SKM-1 treated with dmso at 0.1 percent for 144 hours (cell line): Measurements from ENCODE around the gene PSME3IP1.
"Not testable (repeated sequence)": the region's sequence is repeated elsewhere in the genome, so short reads cannot be mapped to it uniquely, and the experiment has no call there.

ENCODE experiments used
- DNase-seq: peaks from one replicate; lab custom pipeline; 2025; ENCODE audit not compliant: unreplicated experiment; lab: John Stamatoyannopoulos, UW

The PSME3IP1 gene

GRCh38 chr16:57185945-57186871 lies at the start of gene PSME3IP1, which contains the start of gene RSPRY1:
PSME3IP1 (minus strand) TSS chr16:57186039; CDS start chr16:57173854, 12,185 bp downstream.
RSPRY1 (plus strand) TSS chr16:57186329; CDS start chr16:57204659, 18,330 bp downstream.
- peak; percentile 99 for DNase-seq

GRCh38 chr16:57235128-57236021 lies 49.5 kb upstream of the PSME3IP1 start:
- no peak for DNase-seq

- DNase-seq = no peak
Measured at GRCh38 chr16:57234707-57235092, 48.9 kb upstream of the PSME3IP1 start.

- DNase-seq = no peak
Measured at GRCh38 chr16:57233944-57234706, 48.3 kb upstream of the PSME3IP1 start.

- DNase-seq = no peak
Measured at GRCh38 chr16:57231821-57232350, 46.0 kb upstream of the PSME3IP1 start.

- DNase-seq = no peak
Measured at GRCh38 chr16:57229079-57229478, 43.2 kb upstream of the PSME3IP1 start.

GRCh38 chr16:57226701-57227621 lies 41.1 kb upstream of the PSME3IP1 start:
- DNase-seq = no peak

GRCh38 chr16:57225978-57226377 lies 40.1 kb upstream of the PSME3IP1 start:
- no peak for DNase-seq

GRCh38 chr16:57224651-57225335 lies 39.0 kb upstream of the PSME3IP1 start:
- DNase-seq = no peak

GRCh38 chr16:57223057-57223456 lies 37.2 kb upstream of the PSME3IP1 start:
- no peak for DNase-seq

GRCh38 chr16:57216968-57217367 lies 31.1 kb upstream of the PSME3IP1 start:
- DNase-seq = no peak

- no peak for DNase-seq
Measured at GRCh38 chr16:57213462-57213861, 27.6 kb upstream of the PSME3IP1 start.

GRCh38 chr16:57209780-57210179 lies 23.9 kb upstream of the PSME3IP1 start:
- DNase-seq = no peak

GRCh38 chr16:57208926-57209325 lies 23.1 kb upstream of the PSME3IP1 start:
- no peak for DNase-seq

GRCh38 chr16:57204675-57205074 lies 18.8 kb upstream of the PSME3IP1 start:
- no peak for DNase-seq

- DNase-seq = no peak
Measured at GRCh38 chr16:57203451-57203850, 17.6 kb upstream of the PSME3IP1 start.

GRCh38 chr16:57202095-57202886 lies 16.5 kb upstream of the PSME3IP1 start:
- no peak for DNase-seq

GRCh38 chr16:57200926-57201325 lies 15.1 kb upstream of the PSME3IP1 start:
- not testable (repeated sequence) for DNase-seq
